ENCODE measurements around the gene NHSL2. TPM values are rescaled to one million over a fixed set of nuclear protein-coding genes. Genes with fewer than 3 reads are reported as not detected.

The NHSL2 gene
- total RNA-seq, 1 donor from 2014 or later: 4.0 TPM

DNA sequence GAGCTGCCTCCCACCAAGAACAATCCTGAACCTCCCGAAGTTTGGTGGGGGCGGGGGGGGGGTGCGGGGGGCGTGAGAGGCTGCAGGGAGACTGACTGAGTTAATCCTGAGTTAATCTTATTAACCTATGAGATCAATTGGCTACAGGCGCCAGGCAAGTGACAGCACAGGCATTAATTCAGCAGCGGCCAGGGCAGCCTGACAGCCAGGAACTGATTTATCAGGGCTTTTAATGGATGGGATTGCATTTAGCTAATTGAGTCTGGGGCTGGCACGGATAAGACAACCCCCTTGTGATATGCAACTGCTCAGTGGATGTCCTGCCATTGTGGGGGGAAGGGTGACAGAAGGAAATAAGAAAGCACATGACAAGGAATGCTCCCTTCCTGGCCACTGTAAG lies 204.7 kb downstream of the NHSL2 start:
- Mint-ChIP-seq H3K36me3 (no peaks in the 10 kb centered on the region), H3K9me3 (peaks cover 6% of the 10 kb centered on the region), H3K27ac (peak overlapping the region; percentile 46), H3K4me1 (peaks cover 39% of the 10 kb centered on the region), H3K4me3 (no peak overlapping the region), H3K27me3 (ENCODE audit: insufficient read depth, low read depth) (peaks cover 9% of the 10 kb centered on the region)
- Histone ChIP-seq H4K20me1 (ENCODE audit: low read depth) (peaks cover 26% of the 10 kb centered on the region), H3K4me3 (no peak overlapping the region), H3K36me3 (no peaks in the 10 kb centered on the region), H3K9ac (no peak overlapping the region), H3F3A (ENCODE audit: low read depth) (peaks cover 6% of the 10 kb centered on the region), H3K4me1 (peaks cover 4% of the 10 kb centered on the region), H3K79me2 (ENCODE audit: low read depth) (no peaks in the 10 kb centered on the region), H2AFZ (replicated peaks) (no peak overlapping the region), H3K27ac (no peak overlapping the region), H3K4me2 (peak overlapping the region; percentile 47), H3K9me3 (ENCODE audit: low read depth) (peaks cover 3% of the 10 kb centered on the region), H3K27me3 (peaks cover 17% of the 10 kb centered on the region)
- TF ChIP-seq EZH2phosphoT487 (IDR thresholded peaks at IDR 0.05): no peak
- no peak for TF ChIP-seq EZH2 (IDR thresholded peaks at IDR 0.05)
- TF ChIP-seq, protein P1, sequence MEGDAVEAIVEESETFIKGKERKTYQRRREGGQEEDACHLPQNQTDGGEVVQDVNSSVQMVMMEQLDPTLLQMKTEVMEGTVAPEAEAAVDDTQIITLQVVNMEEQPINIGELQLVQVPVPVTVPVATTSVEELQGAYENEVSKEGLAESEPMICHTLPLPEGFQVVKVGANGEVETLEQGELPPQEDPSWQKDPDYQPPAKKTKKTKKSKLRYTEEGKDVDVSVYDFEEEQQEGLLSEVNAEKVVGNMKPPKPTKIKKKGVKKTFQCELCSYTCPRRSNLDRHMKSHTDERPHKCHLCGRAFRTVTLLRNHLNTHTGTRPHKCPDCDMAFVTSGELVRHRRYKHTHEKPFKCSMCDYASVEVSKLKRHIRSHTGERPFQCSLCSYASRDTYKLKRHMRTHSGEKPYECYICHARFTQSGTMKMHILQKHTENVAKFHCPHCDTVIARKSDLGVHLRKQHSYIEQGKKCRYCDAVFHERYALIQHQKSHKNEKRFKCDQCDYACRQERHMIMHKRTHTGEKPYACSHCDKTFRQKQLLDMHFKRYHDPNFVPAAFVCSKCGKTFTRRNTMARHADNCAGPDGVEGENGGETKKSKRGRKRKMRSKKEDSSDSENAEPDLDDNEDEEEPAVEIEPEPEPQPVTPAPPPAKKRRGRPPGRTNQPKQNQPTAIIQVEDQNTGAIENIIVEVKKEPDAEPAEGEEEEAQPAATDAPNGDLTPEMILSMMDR (IDR thresholded peaks at IDR 0.05): no peak
- peak; percentile 63 for DNase-seq (ENCODE audit: low spot score)

DNA sequence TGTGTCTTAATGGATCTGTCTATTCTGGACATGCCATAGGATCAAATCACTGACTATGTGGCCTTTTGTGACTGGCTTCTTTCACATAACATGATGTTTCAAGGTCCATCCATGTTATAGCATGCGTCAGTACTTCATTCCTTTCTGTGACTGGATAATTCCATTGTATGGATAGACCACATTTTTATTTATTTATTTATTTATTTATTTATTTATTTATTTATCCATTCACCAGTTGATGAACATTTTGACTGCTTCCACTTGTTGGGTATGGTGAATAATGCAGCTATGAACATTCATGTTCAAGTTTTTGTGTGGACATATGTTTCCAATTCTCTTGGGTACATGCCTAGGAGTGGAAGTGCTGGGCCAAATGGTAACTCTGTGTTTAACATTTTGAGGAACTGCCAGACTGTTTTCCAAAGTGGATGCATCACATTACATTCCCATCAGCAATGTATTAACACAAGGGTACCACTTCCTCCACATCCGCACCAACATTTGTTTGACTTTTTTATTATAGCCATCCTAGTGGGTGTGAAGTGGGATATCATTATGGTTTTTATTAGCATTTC lies 207.1 kb downstream of the NHSL2 start:
- Mint-ChIP-seq H3K4me3 (no peak overlapping the region), H3K9me3 (peaks cover 2% of the 10 kb centered on the region), H3K27me3 (ENCODE audit: insufficient read depth, low read depth) (peaks cover 5% of the 10 kb centered on the region), H3K27ac (no peak overlapping the region), H3K4me1 (peaks cover 47% of the 10 kb centered on the region), H3K36me3 (no peaks in the 10 kb centered on the region)
- Histone ChIP-seq H3K9ac (no peak overlapping the region), H3F3A (ENCODE audit: low read depth) (peaks cover 6% of the 10 kb centered on the region), H3K79me2 (ENCODE audit: low read depth) (no peaks in the 10 kb centered on the region), H4K20me1 (ENCODE audit: low read depth) (peaks cover 26% of the 10 kb centered on the region), H3K27ac (no peak overlapping the region), H3K4me2 (no peak overlapping the region), H3K4me3 (no peak overlapping the region), H3K4me1 (peaks cover 4% of the 10 kb centered on the region), H3K9me3 (ENCODE audit: low read depth) (peaks cover 3% of the 10 kb centered on the region), H3K27me3 (peaks cover 17% of the 10 kb centered on the region), H3K36me3 (no peaks in the 10 kb centered on the region), H2AFZ (replicated peaks) (no peak overlapping the region)
- no peak for DNase-seq (ENCODE audit: low spot score)
- no peak for TF ChIP-seq EZH2 (IDR thresholded peaks at IDR 0.05)
- TF ChIP-seq, protein P1 (IDR thresholded peaks at IDR 0.05): no peak
- TF ChIP-seq EZH2phosphoT487 (IDR thresholded peaks at IDR 0.05): no peak

DNA sequence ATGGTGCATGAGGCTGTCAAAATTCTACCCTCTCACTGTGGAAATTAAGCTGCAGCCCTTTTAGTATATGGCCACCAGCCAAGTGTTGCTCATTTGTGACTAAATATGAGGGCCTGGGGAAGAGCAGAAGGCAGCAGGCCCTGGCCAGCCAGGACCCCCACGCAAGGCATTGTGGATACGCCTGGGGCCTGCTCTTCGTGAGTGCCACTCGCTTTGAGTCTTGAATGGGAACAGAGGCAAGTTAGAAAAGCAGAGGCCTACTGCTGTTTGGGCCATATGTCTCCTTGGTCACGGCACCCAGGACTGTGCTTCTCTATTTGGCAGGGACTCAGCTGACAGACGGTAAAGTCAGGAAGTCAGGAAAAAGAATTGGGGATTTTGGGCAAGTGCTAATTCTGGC lies 210.2 kb downstream of the NHSL2 start:
- H3K27ac Mint-ChIP-seq: no peak overlapping the region
- H3K4me1 ChIP-seq: peaks cover under 1% of the 10 kb centered on the region
- peaks cover 3% of the 10 kb centered on the region for H3K9me3 ChIP-seq (ENCODE audit: low read depth)
- H3K27me3 ChIP-seq: peaks cover 14% of the 10 kb centered on the region
- no peak overlapping the region for H3K4me2 ChIP-seq
- H3F3A ChIP-seq (ENCODE audit: low read depth): no peaks in the 10 kb centered on the region
- no peaks in the 10 kb centered on the region for H3K36me3 Mint-ChIP-seq
- H3K4me3 ChIP-seq: no peak overlapping the region
- DNase-seq (ENCODE audit: low spot score): no peak
- H3K79me2 ChIP-seq (ENCODE audit: low read depth): no peaks in the 10 kb centered on the region
- H4K20me1 ChIP-seq (ENCODE audit: low read depth): peaks cover 11% of the 10 kb centered on the region
- H2AFZ ChIP-seq (replicated peaks): no peak overlapping the region
- TF ChIP-seq EZH2 (IDR thresholded peaks at IDR 0.05) (no peak), EZH2phosphoT487 (IDR thresholded peaks at IDR 0.05) (no peak)
- TF ChIP-seq, protein P1 (IDR thresholded peaks at IDR 0.05): no peak
- H3K27ac ChIP-seq: no peak overlapping the region
- no peak overlapping the region for H3K4me3 Mint-ChIP-seq
- H3K36me3 ChIP-seq: no peaks in the 10 kb centered on the region
- H3K9ac ChIP-seq: no peak overlapping the region
- H3K4me1 Mint-ChIP-seq: peaks cover 46% of the 10 kb centered on the region
- peaks cover 7% of the 10 kb centered on the region for H3K27me3 Mint-ChIP-seq (ENCODE audit: insufficient read depth, low read depth)
- peaks cover 4% of the 10 kb centered on the region for H3K9me3 Mint-ChIP-seq
